Nephron progenitor cell (in vitro differentiated cells): ENCODE results near the gene CACNA1B.

Experiments used
- DNase-seq: peaks from one replicate; pipeline ENCODE4 v3.0.0; 2021
- H3K27ac Mint-ChIP-seq: 2 replicates; pipeline ENCODE4 v1.8.0; 2021; ENCODE audit warnings: mild to moderate bottlenecking, moderate library complexity, mixed read lengths
- H3K27me3 Mint-ChIP-seq: 2 replicates; pipeline ENCODE4 v1.8.0; 2021; ENCODE audit warnings: mild to moderate bottlenecking, low read depth, mixed read lengths; ENCODE audit not compliant: poor library complexity
- H3K36me3 Mint-ChIP-seq: 2 replicates; pipeline ENCODE4 v1.8.0; 2021; ENCODE audit warnings: low read depth, mixed read lengths
- H3K4me1 Mint-ChIP-seq: 2 replicates; pipeline ENCODE4 v1.8.0; 2021; ENCODE audit warnings: mixed read lengths
- H3K4me3 Mint-ChIP-seq: 2 replicates; pipeline ENCODE4 v1.8.0; 2021; ENCODE audit warnings: mild to moderate bottlenecking, moderate library complexity, mixed read lengths
- H3K9me3 Mint-ChIP-seq: 2 replicates; pipeline ENCODE4 v1.8.0; 2021; ENCODE audit warnings: mild to moderate bottlenecking, moderate library complexity, mixed read lengths
- TF ChIP-seq, protein P1 (sequence below): fragments of 200-600 bp; sonication (generic); IDR thresholded peaks from 2 replicates; pipeline ENCODE4 v1.5.0; 2021; ENCODE audit warnings: antibody characterized with exemption

The CACNA1B gene

DNA sequence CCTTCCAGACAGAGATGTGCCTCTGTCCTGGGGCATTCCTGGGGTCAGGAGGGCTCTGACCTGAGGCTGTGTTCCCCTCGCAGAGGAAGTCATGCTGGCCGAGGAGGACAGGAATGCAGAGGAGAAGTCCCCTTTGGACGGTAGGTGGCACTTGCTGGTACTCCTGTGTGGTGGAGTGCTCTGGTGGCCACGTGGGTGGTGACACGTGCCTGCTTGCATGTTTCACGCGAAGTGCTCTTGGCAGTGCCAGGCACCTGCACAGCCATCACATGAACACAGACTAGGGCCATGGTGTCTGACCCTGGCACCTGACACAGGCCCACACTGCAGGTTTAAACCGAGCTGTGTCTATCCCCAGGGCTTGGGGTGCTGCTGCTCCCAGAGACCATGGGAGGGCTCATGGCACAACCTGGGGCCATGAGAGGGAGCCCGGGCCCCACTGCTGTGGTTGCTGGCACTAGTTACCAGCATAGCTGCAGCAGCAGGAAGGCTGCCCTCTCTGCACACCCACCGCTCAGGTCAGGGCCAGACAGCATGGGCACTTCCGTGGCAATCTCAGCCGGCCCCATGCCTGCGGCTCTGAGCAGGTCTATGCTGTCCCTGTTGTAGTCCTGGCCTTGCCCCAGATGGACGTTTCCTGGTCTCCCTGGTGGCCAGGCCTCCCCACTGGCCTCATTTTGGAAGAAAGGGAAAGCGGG lies 79.3 kb downstream of the CACNA1B start:
- no peak overlapping the region for H3K4me3 Mint-ChIP-seq
- TF ChIP-seq, protein P1, sequence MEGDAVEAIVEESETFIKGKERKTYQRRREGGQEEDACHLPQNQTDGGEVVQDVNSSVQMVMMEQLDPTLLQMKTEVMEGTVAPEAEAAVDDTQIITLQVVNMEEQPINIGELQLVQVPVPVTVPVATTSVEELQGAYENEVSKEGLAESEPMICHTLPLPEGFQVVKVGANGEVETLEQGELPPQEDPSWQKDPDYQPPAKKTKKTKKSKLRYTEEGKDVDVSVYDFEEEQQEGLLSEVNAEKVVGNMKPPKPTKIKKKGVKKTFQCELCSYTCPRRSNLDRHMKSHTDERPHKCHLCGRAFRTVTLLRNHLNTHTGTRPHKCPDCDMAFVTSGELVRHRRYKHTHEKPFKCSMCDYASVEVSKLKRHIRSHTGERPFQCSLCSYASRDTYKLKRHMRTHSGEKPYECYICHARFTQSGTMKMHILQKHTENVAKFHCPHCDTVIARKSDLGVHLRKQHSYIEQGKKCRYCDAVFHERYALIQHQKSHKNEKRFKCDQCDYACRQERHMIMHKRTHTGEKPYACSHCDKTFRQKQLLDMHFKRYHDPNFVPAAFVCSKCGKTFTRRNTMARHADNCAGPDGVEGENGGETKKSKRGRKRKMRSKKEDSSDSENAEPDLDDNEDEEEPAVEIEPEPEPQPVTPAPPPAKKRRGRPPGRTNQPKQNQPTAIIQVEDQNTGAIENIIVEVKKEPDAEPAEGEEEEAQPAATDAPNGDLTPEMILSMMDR, result no peak
- peaks cover 8% of the 10 kb centered on the region for H3K9me3 Mint-ChIP-seq
- H3K27me3 Mint-ChIP-seq, result peaks cover 6% of the 10 kb centered on the region
- no peaks in the 10 kb centered on the region for H3K36me3 Mint-ChIP-seq
- no peak overlapping the region for H3K27ac Mint-ChIP-seq
- H3K4me1 Mint-ChIP-seq, result peaks cover 4% of the 10 kb centered on the region
- no peak for DNase-seq

DNA sequence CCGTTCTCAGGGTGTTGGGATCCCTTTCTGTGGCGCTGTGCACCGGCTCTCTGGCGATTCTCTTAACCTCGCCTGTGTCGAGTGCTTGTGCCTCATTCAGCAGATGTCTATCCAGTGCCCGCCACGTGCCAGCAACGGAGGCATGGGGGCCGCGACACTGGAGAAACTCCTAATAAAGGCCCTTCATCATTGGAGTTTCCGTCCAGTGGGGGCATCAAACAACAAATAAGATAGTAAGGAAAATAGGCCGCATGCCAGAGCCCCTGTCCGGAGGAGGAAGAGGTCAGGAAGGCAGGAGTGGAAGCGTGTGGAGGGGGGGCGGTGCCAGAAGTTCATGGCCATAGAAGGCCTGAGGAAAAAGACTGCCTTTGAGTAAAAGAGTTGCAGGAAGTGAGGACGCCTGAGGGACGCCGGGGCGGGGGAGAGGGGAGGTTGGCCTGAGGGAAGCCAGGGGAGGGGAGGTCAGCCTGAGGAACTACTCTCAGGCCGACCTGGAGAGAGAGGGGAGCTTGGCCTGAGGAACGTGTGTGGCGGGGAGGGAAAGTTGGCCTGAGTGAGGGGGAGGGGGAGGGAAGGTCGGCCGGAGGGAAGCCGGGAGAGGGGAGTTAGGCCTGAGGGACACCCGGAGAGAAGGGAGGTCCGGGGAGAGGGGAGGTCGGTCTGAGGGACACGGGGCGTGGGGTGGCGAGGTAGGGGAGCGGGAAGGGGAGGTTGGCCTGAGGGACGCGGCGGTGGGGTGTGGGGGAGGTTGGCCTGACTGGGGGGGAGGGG lies 82.2 kb downstream of the CACNA1B start:
- Mint-ChIP-seq H3K4me3 (no peak overlapping the region), H3K27ac (no peak overlapping the region), H3K9me3 (peaks cover 37% of the 10 kb centered on the region), H3K4me1 (no peaks in the 10 kb centered on the region), H3K36me3 (peaks cover 5% of the 10 kb centered on the region), H3K27me3 (peaks cover 13% of the 10 kb centered on the region)
- DNase-seq, result no peak
- TF ChIP-seq, protein P1, result no peak

DNA sequence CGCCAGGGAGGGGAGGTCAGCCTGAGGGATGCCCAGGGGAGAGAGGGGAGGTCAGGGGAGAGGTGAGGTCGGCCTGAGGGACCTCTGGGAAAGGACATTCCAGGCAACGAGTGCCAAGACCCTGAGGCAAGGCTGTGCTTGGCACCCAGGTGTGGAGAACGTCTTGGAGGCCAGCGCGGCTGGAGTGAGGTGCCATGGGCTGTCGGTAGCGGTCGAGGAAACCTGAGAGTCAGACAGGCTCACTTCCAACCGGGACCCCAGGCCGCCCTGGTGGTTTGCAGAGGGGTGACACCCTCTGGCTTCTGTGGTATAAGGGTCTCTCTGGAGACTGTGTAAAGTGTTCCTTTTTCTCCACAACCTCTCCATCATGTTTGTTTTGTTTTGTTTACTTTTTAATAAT lies 82.9 kb downstream of the CACNA1B start:
- no peaks in the 10 kb centered on the region for H3K4me1 Mint-ChIP-seq
- peaks cover 13% of the 10 kb centered on the region for H3K27me3 Mint-ChIP-seq
- no peak overlapping the region for H3K4me3 Mint-ChIP-seq
- TF ChIP-seq, protein P1, result peak; percentile 38
- H3K9me3 Mint-ChIP-seq, result peaks cover 38% of the 10 kb centered on the region
- H3K27ac Mint-ChIP-seq, result no peak overlapping the region
- peaks cover 5% of the 10 kb centered on the region for H3K36me3 Mint-ChIP-seq
- DNase-seq, result no peak

DNA sequence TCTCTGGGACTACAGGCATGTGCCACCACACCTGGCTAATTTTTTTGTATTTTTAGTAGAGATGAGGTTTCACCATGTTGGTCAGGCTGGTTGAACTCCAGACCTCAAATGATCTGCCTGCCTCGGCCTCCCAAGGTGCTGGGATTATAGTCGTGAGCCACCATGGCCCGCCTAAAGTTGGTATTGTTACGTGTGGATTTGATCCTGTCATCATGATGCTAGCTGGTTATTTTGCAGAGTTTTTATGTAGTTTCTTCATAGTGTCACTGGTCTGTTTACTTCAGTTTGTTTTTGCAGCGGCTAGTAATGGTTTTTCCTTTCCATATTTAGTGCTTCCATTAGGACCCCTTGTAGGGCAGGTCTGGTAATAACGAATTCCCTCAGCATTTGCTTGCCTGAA lies 85.9 kb downstream of the CACNA1B start:
- Mint-ChIP-seq H3K27ac (no peak overlapping the region), H3K4me1 (peaks cover 11% of the 10 kb centered on the region), H3K27me3 (peaks cover 16% of the 10 kb centered on the region), H3K36me3 (peaks cover 5% of the 10 kb centered on the region), H3K9me3 (peaks cover 38% of the 10 kb centered on the region), H3K4me3 (no peak overlapping the region)
- TF ChIP-seq, protein P1, result no peak
- no peak for DNase-seq

DNA sequence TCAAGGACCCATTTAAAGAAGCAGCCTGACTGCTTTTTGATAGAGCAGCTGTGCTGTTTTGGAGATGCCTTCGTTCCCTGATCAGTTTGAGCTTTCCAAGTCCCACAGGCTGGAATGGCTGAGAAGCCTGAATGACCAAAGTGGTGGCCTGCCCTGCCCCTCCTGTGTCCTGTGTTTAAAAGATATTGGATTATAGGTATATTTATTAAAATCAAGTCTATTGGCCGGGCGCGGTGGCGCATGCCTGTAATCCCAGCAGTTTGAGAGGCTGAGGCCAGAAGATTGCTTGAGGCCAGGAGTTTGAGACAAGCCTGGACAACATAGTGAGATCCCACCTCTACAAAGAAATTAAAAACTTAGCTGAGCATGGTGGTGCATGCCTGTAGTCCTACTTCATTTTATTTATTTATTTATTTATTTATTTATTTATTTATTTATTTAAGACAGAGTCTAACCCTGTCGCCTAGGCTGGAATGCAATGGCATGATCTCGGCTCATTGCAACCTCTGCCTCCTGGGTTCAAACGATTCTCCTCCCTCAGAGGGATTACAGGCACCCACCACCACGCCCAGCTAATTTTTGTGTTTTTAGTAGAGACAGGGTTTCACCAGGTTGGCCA lies 87.7 kb downstream of the CACNA1B start:
- H3K4me1 Mint-ChIP-seq, result peaks cover 13% of the 10 kb centered on the region
- peaks cover 5% of the 10 kb centered on the region for H3K36me3 Mint-ChIP-seq
- peaks cover 13% of the 10 kb centered on the region for H3K27me3 Mint-ChIP-seq
- H3K4me3 Mint-ChIP-seq, result no peak overlapping the region
- no peak for DNase-seq
- H3K9me3 Mint-ChIP-seq, result peaks cover 38% of the 10 kb centered on the region
- no peak overlapping the region for H3K27ac Mint-ChIP-seq
- TF ChIP-seq, protein P1, result no peak
